Measurements from ENCODE around the gene DUSP2. TPM values are rescaled to one million over a fixed set of nuclear protein-coding genes. Genes with fewer than 3 reads are reported as not detected.

Gene DUSP2
- total and polyA plus RNA-seq, 10 of the 15 experiments (the other 5 are each of a cell fraction or from before 2014, with no cell fraction given): 9.7 to 212 (median 57.2) TPM

GRCh38 chr2:96181529-96181928 is 36.3 kb upstream of the DUSP2 start:
- Histone ChIP-seq H3K9ac (ENCODE audit: control insufficient read depth, insufficient read depth, low read length) (no peak overlapping the region), H3K36me3 (ENCODE audit: control insufficient read depth in 2 of 2, insufficient read depth in 2 of 2, low read length in 1 of 2) (peaks cover 3 to 15% of the 10 kb centered on the region in 2 experiments), H3K4me3 (no peak overlapping the region), H4K20me1 (ENCODE audit: control insufficient read depth, insufficient read depth) (no peaks in the 10 kb centered on the region), H3K4me2 (ENCODE audit: control insufficient read depth, insufficient read depth) (no peak overlapping the region), H3K79me2 (ENCODE audit: control insufficient read depth, insufficient read depth, low read length) (no peaks in the 10 kb centered on the region), H2AFZ (ENCODE audit: control insufficient read depth, low read depth, low read length) (no peak overlapping the region), H3K27me3 (replicated peaks in 1 of 2; ENCODE audit: control insufficient read depth in 2 of 2, insufficient read depth in 2 of 2, low read length in 1 of 2) (no peaks in the 10 kb centered on the region), H3K9me3 (replicated peaks; ENCODE audit: control insufficient read depth, insufficient read depth, low read length) (no peaks in the 10 kb centered on the region), H3K27ac (ENCODE audit: control insufficient read depth, insufficient read depth) (no peak overlapping the region), H3K4me1 (ENCODE audit: control insufficient read depth, insufficient read depth, low read length) (peaks cover 2% of the 10 kb centered on the region; the same call in 1 of the 2 replicates)
- FAIRE-seq (no peak), DNase-seq (ENCODE audit: low read depth, low spot score) (no peak), ATAC-seq (peak; percentile 72)
- ChIA-PET CTCF (interaction anchor here (1.1 to 2.7 kb wide), 7 partner anchors 19 to 189 kb away, joined by 3 to 20 read pairs (median 4); partner anchors contain the start of gene ASTL), RAD21 (ENCODE audit: unreplicated experiment) (interaction anchor here (1.1 to 1.8 kb wide), 7 partner anchors 18 to 83 kb away, joined by 3 to 10 read pairs (median 4); partner anchors contain the start of gene STARD7), SMC1A (ENCODE audit: uncharacterized antibody, unreplicated experiment) (interaction anchor here (1.1 to 3.5 kb wide), 7 partner anchors 19 to 159 kb away, joined by 3 to 19 read pairs (median 4); partner anchors contain the start of gene ASTL), POLR2A (interaction anchor here (1.3 to 1.8 kb wide), 2 partner anchors 27 to 52 kb away, joined by 3 to 7 read pairs; partner anchors contain the start of gene STARD7)
- WGBS (ENCODE audit: insufficient coverage, insufficient replicate concordance, low lambda C conversion rate, missing lambda C conversion rate): 29% methylated on average over 5 of the region's 5 CpGs
- intact Hi-C loops (cut with micrococcal nuclease; ENCODE audit: unreplicated experiment) (no loop called here), in situ Hi-C loops (cut with MboI) (no loop called here)
- no TSS peak for BruUV-seq (replicated peaks)
- TF ChIP-seq STAT3 (IDR thresholded peaks at IDR 0.05; ENCODE audit: low read depth, low read length) (no peak), CUX1 (IDR thresholded peaks at IDR 0.05; ENCODE audit: insufficient replicate concordance, low read depth, low read length) (no peak), SREBF1 (IDR thresholded peaks at IDR 0.05; ENCODE audit: low read length) (no peak), MAX (IDR thresholded peaks at IDR 0.05; ENCODE audit: low read depth, low read length) (no peak), BCL11A (IDR thresholded peaks at IDR 0.05; ENCODE audit: low read depth, low read length) (no peak)
- TF ChIP-seq, protein P1, sequence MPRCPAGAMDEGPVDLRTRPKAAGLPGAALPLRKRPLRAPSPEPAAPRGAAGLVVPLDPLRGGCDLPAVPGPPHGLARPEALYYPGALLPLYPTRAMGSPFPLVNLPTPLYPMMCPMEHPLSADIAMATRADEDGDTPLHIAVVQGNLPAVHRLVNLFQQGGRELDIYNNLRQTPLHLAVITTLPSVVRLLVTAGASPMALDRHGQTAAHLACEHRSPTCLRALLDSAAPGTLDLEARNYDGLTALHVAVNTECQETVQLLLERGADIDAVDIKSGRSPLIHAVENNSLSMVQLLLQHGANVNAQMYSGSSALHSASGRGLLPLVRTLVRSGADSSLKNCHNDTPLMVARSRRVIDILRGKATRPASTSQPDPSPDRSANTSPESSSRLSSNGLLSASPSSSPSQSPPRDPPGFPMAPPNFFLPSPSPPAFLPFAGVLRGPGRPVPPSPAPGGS (IDR thresholded peaks at IDR 0.05; ENCODE audit: borderline replicate concordance, insufficient read depth, low read depth, low read length, poor library complexity, severe bottlenecking): no peak

Measured in GM12878 (cell line).